Activated CD4-positive, alpha-beta T cell treated with anti-CD3 and anti-CD28 coated beads for 36 hours (primary cell): ENCODE results near the gene GDF11. TPM values are rescaled to one million over a fixed set of nuclear protein-coding genes. Genes with fewer than 3 reads are reported as not detected.

Source experiments
- ATAC-seq: fragments of 200-7000 bp; cut with Tn5 transposase; one replicate; pipeline ENCODE4 v1.10.0; 2021; ENCODE audit warnings: mild to moderate bottlenecking, moderate library complexity
- CTCF ChIA-PET: fragments of 350-600 bp; sonication (Branson Sonifier 250); formaldehyde crosslinking; loops from one replicate; lab custom pipeline; 2021; ENCODE audit warnings: antibody characterized with exemption; lab: Charles Lee
- POLR2A ChIA-PET: fragments of 350-600 bp; sonication (Branson Sonifier 250); formaldehyde crosslinking; loops from one replicate; lab custom pipeline; 2021; ENCODE audit warnings: antibody characterized with exemption, inconsistent platforms; lab: Charles Lee
- DNase-seq: peaks from one replicate; pipeline ENCODE4 v3.0.0-alpha.2; 2020
- H3K27ac Mint-ChIP-seq: one replicate; pipeline ENCODE4 v1.8.0; 2021; ENCODE audit warnings: mixed read lengths
- H3K27me3 Mint-ChIP-seq: one replicate; pipeline ENCODE4 v1.8.0; 2021; ENCODE audit warnings: mixed read lengths
- H3K36me3 Mint-ChIP-seq: one replicate; pipeline ENCODE4 v1.8.0; 2021; ENCODE audit warnings: low read depth, mixed read lengths
- H3K4me1 Mint-ChIP-seq: one replicate; pipeline ENCODE4 v1.8.0; 2021; ENCODE audit warnings: mixed read lengths
- H3K4me3 Mint-ChIP-seq: one replicate; pipeline ENCODE4 v1.8.0; 2021; ENCODE audit warnings: mild to moderate bottlenecking, moderate library complexity, mixed read lengths
- H3K9me3 Mint-ChIP-seq: one replicate; pipeline ENCODE4 v1.8.0; 2021; ENCODE audit warnings: low read depth, mixed read lengths
- intact Hi-C, 2 experiments: fragments of 100-400 bp; cut with DNase I in 1 of 2; cut with micrococcal nuclease in 1 of 2; formaldehyde crosslinking; loops; one replicate each; pipeline versions ENCODE4 v1.14.2 to v1.15.1; 2022 to 2024; cut with DNase I, micrococcal nuclease
- total RNA-seq, 2 experiments: library from RNA; stranded (reverse); gene quantifications; one replicate each; pipeline ENCODE4 v1.2.3, GENCODE V29; 2021

GDF11 gene
- total RNA-seq, 2 experiments from 2014 or later, result 7.5 to 9.5 TPM

DNA sequence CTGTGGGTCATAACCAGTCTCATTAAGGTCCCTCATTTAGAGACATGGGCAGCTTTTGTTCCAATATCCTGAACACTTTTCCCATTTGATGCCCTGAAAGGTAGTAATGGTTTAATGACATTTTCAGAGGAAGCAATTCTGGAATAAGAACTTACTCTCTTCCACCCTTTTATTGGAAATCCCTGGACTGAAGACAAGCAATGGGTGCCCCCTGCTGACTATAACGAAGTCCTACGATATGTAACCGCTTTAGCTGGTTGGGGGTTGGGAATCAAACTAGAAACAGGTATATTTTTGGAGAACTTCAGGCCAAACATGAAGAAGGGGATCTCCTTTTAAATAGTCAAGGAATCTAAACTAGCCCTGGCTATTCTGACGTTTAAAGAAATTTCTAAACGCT is 54.1 kb downstream of the GDF11 start:
- peaks cover 8% of the 10 kb centered on the region for H3K4me1 Mint-ChIP-seq
- no peak overlapping the region for H3K27ac Mint-ChIP-seq
- POLR2A ChIA-PET, result no interaction called here
- H3K36me3 Mint-ChIP-seq, result peaks cover 44% of the 10 kb centered on the region
- H3K4me3 Mint-ChIP-seq, result no peak overlapping the region
- ATAC-seq (no peak), DNase-seq (peak; percentile 20)
- intact Hi-C loops, result loop anchor here (1.0 to 2.0 kb wide), 2 partner anchors 58 to 59 kb away; no protein-coding TSS in a partner anchor
- CTCF ChIA-PET, result interaction anchor here (1.0 to 6.6 kb wide), 10 partner anchors 7 to 63 kb away, joined by 3 to 53 read pairs (median 4); partner anchors contain the start of gene ORMDL2
- H3K27me3 Mint-ChIP-seq, result no peaks in the 10 kb centered on the region
- no peaks in the 10 kb centered on the region for H3K9me3 Mint-ChIP-seq

DNA sequence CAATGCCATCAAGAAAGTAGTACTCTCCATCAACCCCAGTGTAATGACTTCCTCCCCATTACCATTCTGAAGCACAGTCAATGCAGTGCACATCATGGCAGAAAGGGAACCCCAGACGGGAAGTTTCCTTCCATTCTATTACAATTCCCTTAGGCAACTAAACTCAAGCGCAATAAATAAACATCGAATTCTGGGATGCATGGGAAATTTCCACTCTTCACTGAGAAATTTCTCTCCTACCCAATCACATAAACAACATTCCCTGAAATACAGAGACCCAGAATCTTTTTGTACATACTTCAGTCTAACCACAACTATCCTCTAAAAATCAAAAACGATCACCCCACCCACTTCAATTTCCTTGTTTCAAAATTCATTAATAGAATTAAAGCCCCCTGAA is 54.6 kb downstream of the GDF11 start:
- Mint-ChIP-seq H3K4me1 (peaks cover 8% of the 10 kb centered on the region), H3K27me3 (no peaks in the 10 kb centered on the region), H3K36me3 (peaks cover 41% of the 10 kb centered on the region), H3K4me3 (no peak overlapping the region), H3K27ac (no peak overlapping the region), H3K9me3 (no peaks in the 10 kb centered on the region)
- POLR2A ChIA-PET, result no interaction called here
- DNase-seq (no peak), ATAC-seq (no peak)
- CTCF ChIA-PET, result interaction anchor here (1.0 to 6.6 kb wide), 7 partner anchors 15 to 59 kb away, joined by 3 to 53 read pairs (median 5); partner anchors contain the start of gene ORMDL2
- intact Hi-C loops, result loop anchor here (1.0 to 2.0 kb wide), 2 partner anchors 59 kb away; no protein-coding TSS in a partner anchor

Other genes starting within 250 kb of the GDF11 start
- gene OR6C4, start 193.5 kb upstream of the GDF11 start, total RNA-seq, result not detected
- not detected for gene OR2AP1, start 170.7 kb upstream of the GDF11 start, total RNA-seq
- not detected for gene OR10P1, start 106.2 kb upstream of the GDF11 start, total RNA-seq
- 1 to 10 TPM; 5.5 to 5.6 TPM for gene ITGA7, start 35.2 kb upstream of the GDF11 start, total RNA-seq
- gene BLOC1S1, start 27.1 kb upstream of the GDF11 start, total RNA-seq, result 100 to 1,000 TPM; 107 to 115 TPM
- gene RDH5, start 22.7 kb upstream of the GDF11 start, total RNA-seq, result 10 to 100 TPM in 1 of 2 experiments, 1 to 10 TPM in 1; 9.6 to 12.2 TPM
- 100 to 1,000 TPM; 113 to 122 TPM for gene CD63, start 14.1 kb upstream of the GDF11 start, total RNA-seq
- gene SARNP, start 74.6 kb downstream of the GDF11 start, total RNA-seq, result 100 to 1,000 TPM; 111 to 114 TPM
- 10 to 100 TPM; 29.4 to 35.6 TPM for gene ORMDL2, start 74.9 kb downstream of the GDF11 start, total RNA-seq
- 10 to 100 TPM; 29.9 to 31.1 TPM for gene DNAJC14, start 86.5 kb downstream of the GDF11 start, total RNA-seq
- gene MMP19, start 99.8 kb downstream of the GDF11 start, total RNA-seq, result not detected
- gene PYM1, start 184.8 kb downstream of the GDF11 start, total RNA-seq, result 10 to 100 TPM; 24.6 to 30.2 TPM
- 100 to 1,000 TPM; 341 to 385 TPM for gene DGKA, start 188.0 kb downstream of the GDF11 start, total RNA-seq
- gene PMEL, start 222.9 kb downstream of the GDF11 start, total RNA-seq, result 1 to 10 TPM in 1 of 2 experiments, under 1 TPM in 1; 0.86 to 1.2 TPM
- 100 to 1,000 TPM; 104 to 149 TPM for gene CDK2, start 223.7 kb downstream of the GDF11 start, total RNA-seq
- 10 to 100 TPM; 33.2 to 35.1 TPM for gene RAB5B, start 231.0 kb downstream of the GDF11 start, total RNA-seq